Fibroblast of lung (primary cell): ENCODE results near the gene PPP1R16B. TPM values are rescaled to one million over a fixed set of nuclear protein-coding genes. Genes with fewer than 3 reads are reported as not detected.

Experiments used
- DNase-seq, 2 donors: peaks; one replicate each; pipeline versions ENCODE4 v3.0.0 to v3.0.0-alpha.2; 2010; ENCODE audit warnings: low read depth in 2 of 2
- H2AFZ ChIP-seq: 2 replicates; pipeline ENCODE4 v1.5.1; 2012; ENCODE audit warnings: low read length, control low read depth, inconsistent platforms
- H3K27ac ChIP-seq: 2 replicates; pipeline ENCODE4 v1.5.1; 2011; ENCODE audit warnings: low read length, control low read depth; ENCODE audit not compliant: insufficient read depth
- H3K27me3 ChIP-seq: 2 replicates; pipeline ENCODE4 v1.5.1; 2011; ENCODE audit warnings: mild to moderate bottlenecking, low read length; ENCODE audit not compliant: control insufficient read depth, insufficient read depth
- H3K36me3 ChIP-seq: 2 replicates; pipeline ENCODE4 v1.5.1; 2011; ENCODE audit warnings: low read length; ENCODE audit not compliant: control insufficient read depth, insufficient read depth
- H3K4me1 ChIP-seq: 2 replicates; pipeline ENCODE4 v1.5.1; 2011; ENCODE audit warnings: low read length; ENCODE audit not compliant: control insufficient read depth, insufficient read depth; ENCODE audit errors: extremely low read depth
- H3K4me2 ChIP-seq: 2 replicates; pipeline ENCODE4 v1.5.1; 2011; ENCODE audit warnings: low read length, control low read depth; ENCODE audit not compliant: insufficient read depth; ENCODE audit errors: extremely low read depth
- H3K4me3 ChIP-seq, 4 experiments: fragments of 200-600 bp in 1 of 4; sonication (generic) in 1 of 4; replicated peaks in 1 of 4; 2 replicates each; pipeline ENCODE4 v1.5.1; 2011 to 2016; ENCODE audit warnings: low read length in 4 of 4, low read depth in 3 of 4, mild to moderate bottlenecking in 3 of 4, control low read depth in 2 of 4, inconsistent platforms in 1 of 4, mixed read lengths in 1 of 4; ENCODE audit not compliant: insufficient read depth in 1 of 4; ENCODE audit errors: control extremely low read depth in 1 of 4
- H3K79me2 ChIP-seq: 2 replicates; pipeline ENCODE4 v1.5.1; 2012; ENCODE audit warnings: mild to moderate bottlenecking, low read length, inconsistent platforms; ENCODE audit not compliant: control insufficient read depth, insufficient read depth
- H3K9ac ChIP-seq: 2 replicates; pipeline ENCODE4 v1.5.1; 2011; ENCODE audit warnings: mild to moderate bottlenecking, low read length, control low read depth; ENCODE audit not compliant: insufficient read depth
- H3K9me3 ChIP-seq: 2 replicates; pipeline ENCODE4 v1.5.1; 2012; ENCODE audit warnings: low read depth, low read length; ENCODE audit not compliant: control insufficient read depth, insufficient read depth
- H4K20me1 ChIP-seq: 2 replicates; pipeline ENCODE4 v1.5.1; 2011; ENCODE audit warnings: low read length; ENCODE audit not compliant: control insufficient read depth, insufficient read depth; ENCODE audit errors: extremely low read depth
- EZH2 ChIP-seq: IDR thresholded peaks from 2 replicates; pipeline ENCODE4 v1.5.1; 2012; ENCODE audit warnings: low read length, control low read depth, mild to moderate bottlenecking; ENCODE audit errors: missing control alignments
- polyA plus RNA-seq, 2 donors: library from polyadenylated mRNA; depleted of rRNA in 1 of 2; stranded (reverse) in 1 of 2; unstranded in 1 of 2; fragments of >200 nt; gene quantifications; 2 replicates each; pipeline ENCODE4 v1.2.1, GENCODE V29; 2011 to 2012; ENCODE audit warnings: missing spikeins in 1 of 2
- total RNA-seq: library from RNA; depleted of rRNA; stranded (reverse); fragments of >200 nt; gene quantifications from 2 replicates; pipeline ENCODE4 v1.2.1, GENCODE V29; 2014
- TF ChIP-seq, protein P1 (sequence below), 2 donors: IDR thresholded peaks in 1 of 2; conservative IDR thresholded peaks in 1 of 2; 1 replicate in 1 of 2; 2 replicates in 1 of 2; pipeline ENCODE4 v1.5.1; 2011 to 2012; ENCODE audit warnings: low read length in 2 of 2, control low read depth in 1 of 2, inconsistent platforms in 1 of 2, low read depth in 1 of 2, mild to moderate bottlenecking in 1 of 2

PPP1R16B gene
- total and polyA plus RNA-seq, 2 donors (not counting 1 experiment from before 2014, with no cell fraction given): under 0.01 TPM; not detected in 1

DNA sequence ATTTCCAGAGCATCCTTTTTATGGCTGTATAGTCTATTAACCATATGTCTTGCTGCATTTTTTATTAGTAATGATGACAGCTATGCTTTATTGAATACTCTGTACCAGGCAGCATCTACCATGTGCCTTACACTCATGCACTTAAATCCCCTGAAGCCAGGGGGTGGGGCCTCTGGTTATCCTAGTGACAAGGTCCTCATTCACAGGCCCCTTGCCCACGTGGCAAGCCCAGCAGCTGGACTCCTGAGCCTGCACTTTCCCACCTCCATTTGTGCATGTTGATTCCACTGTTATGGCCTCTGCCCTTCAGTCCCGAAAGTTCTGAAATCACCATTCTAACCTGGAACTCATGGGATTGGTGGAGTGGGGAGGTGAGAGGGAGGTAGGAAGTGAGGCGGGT, 35.0 kb upstream of the PPP1R16B start:
- no peaks in the 10 kb centered on the region for H3K79me2 ChIP-seq
- TF ChIP-seq EZH2: no peak
- TF ChIP-seq, protein P1, sequence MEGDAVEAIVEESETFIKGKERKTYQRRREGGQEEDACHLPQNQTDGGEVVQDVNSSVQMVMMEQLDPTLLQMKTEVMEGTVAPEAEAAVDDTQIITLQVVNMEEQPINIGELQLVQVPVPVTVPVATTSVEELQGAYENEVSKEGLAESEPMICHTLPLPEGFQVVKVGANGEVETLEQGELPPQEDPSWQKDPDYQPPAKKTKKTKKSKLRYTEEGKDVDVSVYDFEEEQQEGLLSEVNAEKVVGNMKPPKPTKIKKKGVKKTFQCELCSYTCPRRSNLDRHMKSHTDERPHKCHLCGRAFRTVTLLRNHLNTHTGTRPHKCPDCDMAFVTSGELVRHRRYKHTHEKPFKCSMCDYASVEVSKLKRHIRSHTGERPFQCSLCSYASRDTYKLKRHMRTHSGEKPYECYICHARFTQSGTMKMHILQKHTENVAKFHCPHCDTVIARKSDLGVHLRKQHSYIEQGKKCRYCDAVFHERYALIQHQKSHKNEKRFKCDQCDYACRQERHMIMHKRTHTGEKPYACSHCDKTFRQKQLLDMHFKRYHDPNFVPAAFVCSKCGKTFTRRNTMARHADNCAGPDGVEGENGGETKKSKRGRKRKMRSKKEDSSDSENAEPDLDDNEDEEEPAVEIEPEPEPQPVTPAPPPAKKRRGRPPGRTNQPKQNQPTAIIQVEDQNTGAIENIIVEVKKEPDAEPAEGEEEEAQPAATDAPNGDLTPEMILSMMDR (conservative IDR thresholded peaks at IDR 0.05 in 1 of 2, IDR thresholded peaks at IDR 0.05 in 1 of 2; ENCODE audit: low read depth in 1 of 2, low read length in 2 of 2): no peak
- H3K27ac ChIP-seq: no peak overlapping the region
- H3K4me1 ChIP-seq: no peaks in the 10 kb centered on the region
- no peaks in the 10 kb centered on the region for H3K9me3 ChIP-seq
- no peaks in the 10 kb centered on the region for H4K20me1 ChIP-seq
- no peak for DNase-seq
- no peak overlapping the region for H3K4me3 ChIP-seq
- no peak overlapping the region for H3K4me2 ChIP-seq
- no peak overlapping the region for H3K9ac ChIP-seq
- peaks cover 4% of the 10 kb centered on the region for H3K36me3 ChIP-seq
- no peaks in the 10 kb centered on the region for H3K27me3 ChIP-seq
- H2AFZ ChIP-seq: no peak overlapping the region

DNA sequence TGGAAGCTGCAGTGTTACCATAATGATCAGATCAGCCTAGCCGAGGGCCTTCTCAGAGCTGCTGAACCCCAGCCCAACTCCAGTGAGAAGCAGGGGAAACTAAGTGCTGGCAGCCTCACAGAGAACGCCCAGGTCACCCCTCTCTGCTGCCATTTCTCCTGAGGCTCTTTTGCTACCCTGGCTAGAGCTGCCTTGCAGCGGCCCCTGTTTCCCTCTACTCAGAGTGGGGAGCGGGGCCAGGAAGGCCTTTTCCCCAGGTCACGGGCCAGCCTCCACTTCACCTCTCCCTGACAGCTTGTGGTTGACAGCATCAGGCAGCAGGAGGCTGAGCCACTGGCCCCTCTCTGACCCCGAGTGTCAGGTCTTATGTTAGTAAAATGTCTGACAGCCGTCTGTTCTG, 34.5 kb upstream of the PPP1R16B start:
- TF ChIP-seq, protein P1 (conservative IDR thresholded peaks at IDR 0.05 in 1 of 2, IDR thresholded peaks at IDR 0.05 in 1 of 2; ENCODE audit: low read depth in 1 of 2, low read length in 2 of 2): no peak
- TF ChIP-seq EZH2: no peak
- no peak overlapping the region for H3K27ac ChIP-seq
- peaks cover 4% of the 10 kb centered on the region for H3K36me3 ChIP-seq
- no peak for DNase-seq
- no peak overlapping the region for H2AFZ ChIP-seq
- no peak overlapping the region for H3K4me2 ChIP-seq
- H3K27me3 ChIP-seq: no peaks in the 10 kb centered on the region
- H3K4me3 ChIP-seq: no peak overlapping the region
- no peaks in the 10 kb centered on the region for H3K79me2 ChIP-seq
- H4K20me1 ChIP-seq: no peaks in the 10 kb centered on the region
- no peaks in the 10 kb centered on the region for H3K9me3 ChIP-seq
- H3K4me1 ChIP-seq: no peaks in the 10 kb centered on the region
- H3K9ac ChIP-seq: no peak overlapping the region

DNA sequence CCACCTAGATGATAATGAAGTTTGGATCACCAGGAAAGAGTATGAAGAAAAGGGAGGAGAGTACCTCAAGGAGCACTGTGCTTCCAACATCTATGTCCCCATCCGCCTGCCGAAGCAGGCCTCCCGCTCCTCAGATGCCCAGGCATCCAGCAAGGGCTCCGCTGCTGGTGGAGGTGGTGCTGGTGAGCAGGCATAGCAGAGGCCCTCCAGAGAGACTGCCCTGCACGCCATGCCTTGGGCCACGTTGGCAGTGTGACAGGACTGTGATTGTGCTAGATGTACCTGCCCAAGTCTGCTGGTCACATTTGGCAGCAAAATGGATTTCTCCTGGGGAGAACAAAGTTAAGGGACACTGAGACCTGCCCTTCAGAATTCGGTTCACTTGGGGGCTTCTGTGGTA, 33.9 kb upstream of the PPP1R16B start:
- no peak overlapping the region for H3K27ac ChIP-seq
- H3K79me2 ChIP-seq: no peaks in the 10 kb centered on the region
- H3K9ac ChIP-seq: no peak overlapping the region
- no peaks in the 10 kb centered on the region for H3K27me3 ChIP-seq
- TF ChIP-seq, protein P1 (conservative IDR thresholded peaks at IDR 0.05 in 1 of 2, IDR thresholded peaks at IDR 0.05 in 1 of 2; ENCODE audit: low read depth in 1 of 2, low read length in 2 of 2): no peak
- no peak for TF ChIP-seq EZH2
- H3K4me2 ChIP-seq: no peak overlapping the region
- no peaks in the 10 kb centered on the region for H3K9me3 ChIP-seq
- no peak for DNase-seq
- H3K4me1 ChIP-seq: no peaks in the 10 kb centered on the region
- no peak overlapping the region for H2AFZ ChIP-seq
- no peak overlapping the region for H3K4me3 ChIP-seq
- H3K36me3 ChIP-seq: peaks cover 2% of the 10 kb centered on the region
- H4K20me1 ChIP-seq: no peaks in the 10 kb centered on the region
